Effector memory CD4-positive, alpha-beta T cell (primary cell): Measurements from ENCODE around the gene PHF2.
"Not testable (repeated sequence)": the region's sequence is repeated elsewhere in the genome, so short reads cannot be mapped to it uniquely, and the experiment has no call there.

Experiments
- DNase-seq, 3 donors: peaks; one replicate each; pipeline ENCODE4 v3.0.0-alpha.2; 2020
- H3K27ac ChIP-seq: 2 replicates; pipeline ENCODE4 v1.7.0; 2013; ENCODE audit warnings: mild to moderate bottlenecking, low read length, moderate library complexity; ENCODE audit not compliant: insufficient read depth, poor library complexity, severe bottlenecking
- H3K27me3 ChIP-seq: replicated peaks from 2 replicates; pipeline ENCODE4 v1.7.0; 2013; ENCODE audit warnings: mild to moderate bottlenecking, low read length; ENCODE audit not compliant: insufficient read depth, control insufficient read depth, poor library complexity, severe bottlenecking
- H3K36me3 ChIP-seq: 2 replicates; pipeline ENCODE4 v1.7.0; 2013; ENCODE audit warnings: mild to moderate bottlenecking, low read length, moderate library complexity; ENCODE audit not compliant: control insufficient read depth, insufficient read depth
- H3K4me1 ChIP-seq: 2 replicates; pipeline ENCODE4 v1.7.0; 2013; ENCODE audit warnings: low read length, mild to moderate bottlenecking; ENCODE audit not compliant: control insufficient read depth, insufficient read depth, poor library complexity, severe bottlenecking
- H3K4me3 ChIP-seq: 2 replicates; pipeline ENCODE4 v1.7.0; 2013; ENCODE audit warnings: low read length, low read depth, mild to moderate bottlenecking; ENCODE audit not compliant: insufficient read depth, poor library complexity, severe bottlenecking
- H3K9me3 ChIP-seq: 2 replicates; pipeline ENCODE4 v1.7.0; 2013; ENCODE audit warnings: mild to moderate bottlenecking, low read length, moderate library complexity; ENCODE audit not compliant: control insufficient read depth

Gene PHF2

GRCh38 chr9:93670208-93671019 lies 94.0 kb downstream of the PHF2 start:
- Histone ChIP-seq H3K27ac (no peak overlapping the region), H3K4me3 (no peak overlapping the region), H3K9me3 (no peaks in the 10 kb centered on the region), H3K36me3 (peaks cover 24% of the 10 kb centered on the region), H3K4me1 (no peaks in the 10 kb centered on the region), H3K27me3 (no peaks in the 10 kb centered on the region)
- DNase-seq = no peak

- Histone ChIP-seq H3K36me3 (peaks cover 25% of the 10 kb centered on the region), H3K27me3 (no peaks in the 10 kb centered on the region), H3K4me1 (no peaks in the 10 kb centered on the region), H3K27ac (no peak overlapping the region), H3K4me3 (no peak overlapping the region), H3K9me3 (no peaks in the 10 kb centered on the region)
- no peak for DNase-seq
Observed at GRCh38 chr9:93671020-93671338, 94.6 kb downstream of the PHF2 start.

GRCh38 chr9:93672330-93673020 lies 96.1 kb downstream of the PHF2 start:
- H3K36me3 ChIP-seq = peaks cover 37% of the 10 kb centered on the region
- H3K9me3 ChIP-seq, DNase-seq, H3K27me3 ChIP-seq, H3K4me3 ChIP-seq, H3K27ac ChIP-seq, H3K4me1 ChIP-seq: not testable (repeated sequence)

GRCh38 chr9:93673021-93673838 lies 96.8 kb downstream of the PHF2 start:
- no peak overlapping the region for H3K4me3 ChIP-seq
- no peaks in the 10 kb centered on the region for H3K27me3 ChIP-seq
- H3K9me3 ChIP-seq = no peaks in the 10 kb centered on the region
- H3K4me1 ChIP-seq = no peaks in the 10 kb centered on the region
- no peak overlapping the region for H3K27ac ChIP-seq
- DNase-seq = no peak
- H3K36me3 ChIP-seq = peaks cover 44% of the 10 kb centered on the region

- Histone ChIP-seq H3K9me3 (no peaks in the 10 kb centered on the region), H3K4me1 (no peaks in the 10 kb centered on the region), H3K27me3 (no peaks in the 10 kb centered on the region), H3K4me3 (no peak overlapping the region), H3K36me3 (peaks cover 44% of the 10 kb centered on the region), H3K27ac (no peak overlapping the region)
- no peak for DNase-seq
Observed at GRCh38 chr9:93673839-93674334, 97.5 kb downstream of the PHF2 start.

GRCh38 chr9:93674580-93675335 lies 98.4 kb downstream of the PHF2 start:
- DNase-seq = no peak
- Histone ChIP-seq H3K27me3 (no peaks in the 10 kb centered on the region), H3K4me1 (no peaks in the 10 kb centered on the region), H3K9me3 (no peaks in the 10 kb centered on the region), H3K4me3 (no peak overlapping the region), H3K27ac (no peak overlapping the region), H3K36me3 (peaks cover 44% of the 10 kb centered on the region)

- Histone ChIP-seq H3K4me3 (no peak overlapping the region), H3K27me3 (no peaks in the 10 kb centered on the region), H3K4me1 (no peaks in the 10 kb centered on the region), H3K9me3 (no peaks in the 10 kb centered on the region), H3K36me3 (peaks cover 44% of the 10 kb centered on the region), H3K27ac (no peak overlapping the region)
- no peak for DNase-seq
Observed at GRCh38 chr9:93675336-93676150, 99.2 kb downstream of the PHF2 start.

- peaks cover 44% of the 10 kb centered on the region for H3K36me3 ChIP-seq
- DNase-seq = no peak
- no peaks in the 10 kb centered on the region for H3K4me1 ChIP-seq
- no peaks in the 10 kb centered on the region for H3K27me3 ChIP-seq
- H3K27ac ChIP-seq = no peak overlapping the region
- H3K4me3 ChIP-seq = no peak overlapping the region
- H3K9me3 ChIP-seq = no peaks in the 10 kb centered on the region
Observed at GRCh38 chr9:93676310-93677047, 100.1 kb downstream of the PHF2 start.
